Uterus (tissue), 2 donors: ENCODE measurements around the gene DYNLL1.

Source experiments
- CTCF ChIP-seq, 4 experiments: fragments of 200-600 bp in 2 of 4; fragments of 450-650 bp in 2 of 4; sonication (generic) in 2 of 4; IDR thresholded peaks; one replicate each; pipeline ENCODE4 v1.5.1; 2016 to 2019; ENCODE audit warnings: antibody characterized with exemption in 4 of 4, mild to moderate bottlenecking in 2 of 4, moderate library complexity in 1 of 4
- POLR2A ChIP-seq, 2 donors: fragments of 450-650 bp; IDR thresholded peaks; one replicate each; pipeline ENCODE4 v1.6.1; 2016; ENCODE audit warnings: antibody characterized with exemption in 2 of 2, mild to moderate bottlenecking in 1 of 2, moderate library complexity in 1 of 2

GRCh38 chr12:120514002-120514401 lies 18.1 kb downstream of the DYNLL1 start:
- TF ChIP-seq CTCF (IDR thresholded peaks at IDR 0.05) (no peak), POLR2A (IDR thresholded peaks at IDR 0.05) (no peak)
